Stomach (tissue), 4 donors: ENCODE measurements around the gene RGSL1.

ENCODE experiments used
- POLR2AphosphoS5 ChIP-seq, 3 donors: sonication (generic); formaldehyde crosslinking; IDR thresholded peaks; one replicate each; pipeline ENCODE4 v1.6.1; 2016; ENCODE audit warnings: antibody characterized with exemption in 3 of 3
- TF ChIP-seq, protein P1 (sequence below), 7 experiments: fragments of 450-650 bp in 4 of 7; fragments of 200-600 bp in 3 of 7; sonication (generic) in 3 of 7; IDR thresholded peaks; one replicate each; pipeline ENCODE4 v1.5.1; 2016 to 2019; ENCODE audit warnings: antibody characterized with exemption in 7 of 7, control low read depth in 2 of 7, mild to moderate bottlenecking in 1 of 7

DNA sequence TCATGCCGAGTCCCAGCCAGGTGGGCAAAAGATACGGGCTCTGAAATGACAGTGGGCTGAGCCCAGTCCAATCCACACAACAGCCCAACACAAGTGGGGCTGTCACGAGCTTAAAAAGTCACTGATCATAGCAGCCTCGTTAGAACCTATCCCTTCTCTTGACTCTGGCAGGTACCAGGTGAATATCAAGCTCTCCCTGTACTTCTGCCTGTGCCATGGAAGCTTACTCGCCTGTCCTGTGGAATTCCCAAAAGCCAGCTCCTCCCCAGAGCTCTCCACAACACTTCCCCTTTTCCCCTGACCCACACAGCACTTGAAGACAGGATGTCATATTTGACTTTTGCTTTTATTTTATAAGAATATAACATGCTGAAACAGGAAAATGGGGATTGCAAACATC, 148.3 kb downstream of the RGSL1 start:
- TF ChIP-seq, protein P1, sequence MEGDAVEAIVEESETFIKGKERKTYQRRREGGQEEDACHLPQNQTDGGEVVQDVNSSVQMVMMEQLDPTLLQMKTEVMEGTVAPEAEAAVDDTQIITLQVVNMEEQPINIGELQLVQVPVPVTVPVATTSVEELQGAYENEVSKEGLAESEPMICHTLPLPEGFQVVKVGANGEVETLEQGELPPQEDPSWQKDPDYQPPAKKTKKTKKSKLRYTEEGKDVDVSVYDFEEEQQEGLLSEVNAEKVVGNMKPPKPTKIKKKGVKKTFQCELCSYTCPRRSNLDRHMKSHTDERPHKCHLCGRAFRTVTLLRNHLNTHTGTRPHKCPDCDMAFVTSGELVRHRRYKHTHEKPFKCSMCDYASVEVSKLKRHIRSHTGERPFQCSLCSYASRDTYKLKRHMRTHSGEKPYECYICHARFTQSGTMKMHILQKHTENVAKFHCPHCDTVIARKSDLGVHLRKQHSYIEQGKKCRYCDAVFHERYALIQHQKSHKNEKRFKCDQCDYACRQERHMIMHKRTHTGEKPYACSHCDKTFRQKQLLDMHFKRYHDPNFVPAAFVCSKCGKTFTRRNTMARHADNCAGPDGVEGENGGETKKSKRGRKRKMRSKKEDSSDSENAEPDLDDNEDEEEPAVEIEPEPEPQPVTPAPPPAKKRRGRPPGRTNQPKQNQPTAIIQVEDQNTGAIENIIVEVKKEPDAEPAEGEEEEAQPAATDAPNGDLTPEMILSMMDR (IDR thresholded peaks at IDR 0.05): no peak
- TF ChIP-seq POLR2AphosphoS5 (IDR thresholded peaks at IDR 0.05): no peak
